Endothelial cell of umbilical vein (primary cell): ENCODE results near the gene ACHE. TPM values are rescaled to one million over a fixed set of nuclear protein-coding genes. Genes with fewer than 3 reads are reported as not detected.
A peak's percentile ranks its signal among the peaks of the same experiment; 100 is the strongest.

ENCODE experiments used
- BruUV-seq: library from RNA; stranded (reverse); fragments of 400-500 nt; replicated peaks from 2 replicates; lab custom pipeline; 2021; lab: Mats Ljungman, UMichigan
- CTCF ChIA-PET: fragments of 300-600, 350-600 bp; sonication (Branson Sonifier 250); formaldehyde crosslinking; loops from one replicate; lab custom pipeline; 2021; ENCODE audit warnings: antibody characterized with exemption, inconsistent platforms; lab: Charles Lee
- POLR2A ChIA-PET: fragments of 300-600, 350-600 bp; sonication (Branson Sonifier 250); formaldehyde crosslinking; loops from one replicate; lab custom pipeline; 2021; ENCODE audit warnings: antibody characterized with exemption, inconsistent platforms; lab: Charles Lee
- DNase-seq: peaks from one replicate; pipeline ENCODE4 v3.0.0-alpha.2; 2011; ENCODE audit warnings: low read depth, low spot score
- FAIRE-seq: peaks from 2 replicates; lab custom pipeline; 2011; peaks lifted over from hg19 to GRCh38; lab: Jason Lieb, UNC
- H2AFZ ChIP-seq: 2 replicates; pipeline ENCODE4 v1.6.0; 2012; ENCODE audit warnings: low read depth, low read length, control low read depth, inconsistent platforms
- H3K27ac ChIP-seq: 2 replicates; pipeline ENCODE4 v1.5.1; 2011; ENCODE audit warnings: low read depth, mild to moderate bottlenecking, control low read depth, low read length, moderate library complexity; ENCODE audit not compliant: insufficient read depth
- H3K27me3 ChIP-seq, 2 experiments: 2 replicates each; pipeline versions ENCODE4 v1.6.0 to v1.6.1; 2011; ENCODE audit warnings: low read length in 2 of 2, mixed read lengths in 1 of 2; ENCODE audit not compliant: control insufficient read depth in 2 of 2, insufficient read depth in 2 of 2
- H3K36me3 ChIP-seq, 2 experiments: 2 replicates in 1 of 2; 3 replicates in 1 of 2; pipeline ENCODE4 v1.5.1; 2011; ENCODE audit warnings: low read length in 2 of 2, mild to moderate bottlenecking in 1 of 2, moderate library complexity in 1 of 2; ENCODE audit not compliant: control insufficient read depth in 2 of 2, insufficient read depth in 2 of 2; ENCODE audit errors: extremely low read depth in 1 of 2
- H3K4me1 ChIP-seq: 3 replicates; pipeline ENCODE4 v1.5.1; 2011; ENCODE audit warnings: mild to moderate bottlenecking, low read length; ENCODE audit not compliant: control insufficient read depth, insufficient read depth; ENCODE audit errors: extremely low read depth
- H3K4me2 ChIP-seq: 2 replicates; pipeline ENCODE4 v1.6.1; 2011; ENCODE audit warnings: low read length, control low read depth, mixed read lengths; ENCODE audit not compliant: insufficient read depth
- H3K4me3 ChIP-seq, 3 experiments: fragments of 200-600 bp in 1 of 3; sonication (generic), shearing (Covaris generic) in 1 of 3; replicated peaks in 1 of 3; 2 replicates each; pipeline ENCODE4 v1.5.1; 2011 to 2016; ENCODE audit warnings: control low read depth in 3 of 3, low read length in 3 of 3, mild to moderate bottlenecking in 2 of 3, inconsistent platforms in 1 of 3, low read depth in 1 of 3, moderate library complexity in 1 of 3; ENCODE audit not compliant: insufficient read depth in 1 of 3
- H3K79me2 ChIP-seq: 2 replicates; pipeline ENCODE4 v1.6.0; 2012; ENCODE audit warnings: low read length, inconsistent platforms; ENCODE audit not compliant: control insufficient read depth, insufficient read depth
- H3K9ac ChIP-seq: replicated peaks from 2 replicates; pipeline ENCODE3; 2011; ENCODE audit warnings: low read length, control low read depth; ENCODE audit not compliant: insufficient read depth; ENCODE audit errors: extremely low read depth
- H3K9me1 ChIP-seq: replicated peaks from 3 replicates; pipeline ENCODE4 v1.6.0; 2011; ENCODE audit warnings: mild to moderate bottlenecking, low read length; ENCODE audit not compliant: control insufficient read depth, insufficient read depth; ENCODE audit errors: extremely low read depth
- H3K9me3 ChIP-seq: replicated peaks from 2 replicates; pipeline ENCODE4 v1.5.1; 2012; ENCODE audit warnings: low read length, inconsistent platforms; ENCODE audit not compliant: control insufficient read depth, insufficient read depth
- H4K20me1 ChIP-seq: replicated peaks from 2 replicates; pipeline ENCODE3; 2011; ENCODE audit warnings: mild to moderate bottlenecking, low read length; ENCODE audit not compliant: control insufficient read depth, insufficient read depth; ENCODE audit errors: extremely low read depth
- CTCF ChIP-seq, 2 donors: IDR thresholded peaks; 1 replicate in 1 of 2; 2 replicates in 1 of 2; pipeline ENCODE4 v1.5.1; 2011; ENCODE audit warnings: low read length in 2 of 2, mild to moderate bottlenecking in 2 of 2, moderate library complexity in 2 of 2, control low read depth in 1 of 2, inconsistent platforms in 1 of 2, low read depth in 1 of 2; ENCODE audit not compliant: insufficient read depth in 1 of 2; ENCODE audit errors: extremely low read depth in 1 of 2
- EZH2 ChIP-seq: IDR thresholded peaks from 2 replicates; pipeline ENCODE4 v1.6.1; 2012; ENCODE audit warnings: borderline replicate concordance, low read depth, mild to moderate bottlenecking, moderate library complexity, low read length, inconsistent platforms; ENCODE audit not compliant: severe bottlenecking
- POLR2AphosphoS5 ChIP-seq: IDR thresholded peaks from 2 replicates; pipeline ENCODE4 v1.6.1; 2012; ENCODE audit warnings: low read depth, mild to moderate bottlenecking, control low read depth, low read length, moderate library complexity; ENCODE audit not compliant: insufficient read depth
- dilution Hi-C: fragments of 300-500 bp; cut with MboI; formaldehyde crosslinking; loops from one replicate; pipeline ENCODE4 v1.15.0; 2019; ENCODE audit warnings: low sequenced_read_pairs; ENCODE audit not compliant: extremely low pct_ligation_motif_present
- intact Hi-C: fragments of 100-400 bp; cut with micrococcal nuclease; formaldehyde crosslinking; loops from one replicate; pipeline ENCODE4 v1.10.0; 2022
- polyA plus RNA-seq, 4 experiments: library from polyadenylated mRNA; depleted of rRNA in 3 of 4; stranded (reverse) in 3 of 4; unstranded in 1 of 4; fragments of >200 nt; gene quantifications; 2 replicates each; pipeline versions ENCODE4 v1.2.1 to v1.2.3, GENCODE V29; 2011 to 2012; ENCODE audit warnings: missing spikeins in 1 of 4
- total RNA-seq: library from RNA; stranded (reverse); gene quantifications from 2 replicates; pipeline ENCODE4 v1.2.3, GENCODE V29; 2021

Gene ACHE
- total and polyA plus RNA-seq, 2 donors (not counting 3 experiments of a cell fraction or from before 2014, with no cell fraction given): 0.18 to 0.28 TPM

- Histone ChIP-seq H3K4me3 (peak overlapping the region in 2 of 3 experiments; percentile 8 to 37), H3K4me2 (peak overlapping the region; percentile 43), H4K20me1 (no peaks in the 10 kb centered on the region), H3K4me1 (peaks cover 45% of the 10 kb centered on the region), H3K79me2 (peaks cover 15% of the 10 kb centered on the region), H3K27ac (no peak overlapping the region), H3K36me3 (peaks cover 9 to 19% of the 10 kb centered on the region in 2 experiments), H3K9me1 (no peaks in the 10 kb centered on the region), H2AFZ (peak overlapping the region; percentile 80), H3K9ac (no peak overlapping the region), H3K9me3 (no peaks in the 10 kb centered on the region), H3K27me3 (peaks cover under 1 to 9% of the 10 kb centered on the region in 2 experiments)
- CTCF ChIA-PET: interaction anchor here (0.6 to 1.4 kb wide), 8 partner anchors 20 to 401 kb away, joined by 3 to 13 read pairs (median 5); partner anchors contain the start of gene POP7
- intact Hi-C loops (loop anchor here (5.0 to 10.0 kb wide), 3 partner anchors 76 to 404 kb away; partner anchors contain the start of genes MUC12 and VGF), dilution Hi-C loops (no loop called here)
- no TSS peak for BruUV-seq
- POLR2A ChIA-PET: interaction anchor here (1.3 to 4.2 kb wide), 2 partner anchors 15 to 96 kb away, joined by 3 to 27 read pairs; partner anchors contain the start of gene SRRT
- no peak for DNase-seq
- peak; percentile 65 for FAIRE-seq
- TF ChIP-seq CTCF (IDR thresholded peaks at IDR 0.05; ENCODE audit: extremely low read depth in 1 of 2, insufficient read depth in 1 of 2, low read depth in 1 of 2, low read length in 2 of 2) (no peak), EZH2 (peak; percentile 33), POLR2AphosphoS5 (no peak)
Measured at GRCh38 chr7:100890653-100891567, 4.8 kb downstream of the ACHE start.
